GM18868 (cell line): Measurements from ENCODE around the gene NPW.
A peak's percentile ranks its signal among the peaks of the same experiment; 100 is the strongest.

ENCODE experiments used
- ATAC-seq: cut with Tn5 transposase; IDR thresholded peaks from one replicate; pipeline ENCODE4 v1.9.1; 2021; ENCODE audit warnings: mild to moderate bottlenecking, moderate library complexity; ENCODE audit not compliant: unreplicated experiment

NPW gene

DNA sequence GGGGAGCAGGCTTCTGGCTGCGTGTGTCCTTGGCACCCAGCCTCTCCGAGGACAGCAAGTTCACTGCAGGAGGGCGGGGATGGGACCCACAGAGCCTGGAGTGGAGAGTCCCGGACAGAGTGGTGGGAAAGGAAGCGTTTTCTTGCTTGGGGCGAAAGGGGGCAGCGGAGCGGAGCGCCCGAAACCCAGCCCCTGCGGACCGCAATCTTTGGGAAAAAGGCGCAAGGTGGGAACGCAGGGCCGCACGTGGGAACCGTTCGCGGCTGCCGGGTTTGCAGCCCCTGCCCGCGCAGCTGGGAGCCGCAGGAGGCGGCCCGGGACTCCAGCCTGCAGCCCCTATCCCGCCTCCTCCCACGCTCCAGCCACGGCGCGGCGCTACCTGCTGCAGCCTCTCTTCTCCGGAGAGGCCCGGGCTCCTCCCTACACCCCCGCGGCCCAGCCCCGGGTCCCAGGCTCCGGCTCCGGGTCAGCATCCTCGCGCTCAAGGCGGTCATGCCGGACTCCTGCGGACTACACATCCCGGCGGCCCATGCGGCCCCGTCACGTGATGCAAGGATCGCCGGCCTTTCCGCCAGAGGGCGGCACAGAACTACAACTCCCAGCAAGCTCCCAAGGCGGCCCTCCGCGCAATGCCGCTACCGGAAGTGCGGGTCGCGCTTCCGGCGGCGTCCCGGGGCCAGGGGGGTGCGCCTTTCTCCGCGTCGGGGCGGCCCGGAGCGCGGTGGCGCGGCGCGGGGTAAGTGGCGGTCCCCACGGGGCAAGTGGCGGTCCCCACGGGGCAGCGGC lies 27.9 kb downstream of the NPW start, which contains the start of the genes NTHL1 and TSC2:
Gene NTHL1, minus strand, starts transcription at position 505 of the 786 bp plus-strand sequence. Its CDS starts 11 bp downstream, at position 494.
Gene TSC2, plus strand, starts transcription at position 656 of the 786 bp plus-strand sequence. CDS start 631 bp downstream, outside the sequence.
- peak; percentile 87 for ATAC-seq

DNA sequence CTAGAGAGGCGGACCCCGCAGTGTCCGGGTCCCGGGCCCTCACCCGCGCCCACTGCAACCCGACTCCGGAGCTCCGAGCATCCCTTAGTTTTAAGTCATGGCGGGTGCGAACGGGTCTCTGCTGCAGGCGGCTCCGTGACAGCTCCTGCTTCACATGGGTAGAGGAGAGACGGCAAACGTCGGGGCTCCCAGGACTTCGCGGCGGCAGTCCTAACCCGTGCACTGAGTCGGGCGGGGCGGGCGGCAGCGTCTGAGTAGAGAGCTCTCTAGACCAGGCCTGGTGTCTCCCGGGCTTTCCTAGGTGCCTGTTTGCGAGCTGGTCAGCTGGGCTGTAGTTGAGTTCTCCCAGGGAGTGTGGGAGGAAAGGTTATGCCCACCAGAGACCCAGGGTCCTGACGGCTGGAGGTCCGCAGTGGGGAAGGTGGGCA lies 28.5 kb downstream of the NPW start:
- ATAC-seq = no peak

DNA sequence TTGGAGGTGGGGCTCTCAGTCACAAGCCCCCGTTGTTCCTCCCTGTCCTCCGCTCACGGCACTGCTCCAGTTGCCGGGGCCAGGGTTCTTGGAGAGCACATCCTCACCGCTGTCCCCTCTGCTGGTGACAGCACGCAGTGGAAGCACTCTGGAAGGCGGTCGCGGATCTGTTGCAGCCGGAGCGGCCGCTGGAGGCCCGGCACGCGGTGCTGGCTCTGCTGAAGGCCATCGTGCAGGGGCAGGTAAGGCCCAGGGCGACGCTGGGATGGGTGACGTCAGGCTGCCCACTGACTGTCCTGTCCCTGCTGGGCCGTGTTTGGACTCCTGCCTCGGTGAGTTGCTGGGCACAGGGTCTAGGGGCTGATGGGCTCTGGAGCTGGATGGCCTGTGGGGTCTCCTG lies 33.6 kb downstream of the NPW start:
- no peak for ATAC-seq

DNA sequence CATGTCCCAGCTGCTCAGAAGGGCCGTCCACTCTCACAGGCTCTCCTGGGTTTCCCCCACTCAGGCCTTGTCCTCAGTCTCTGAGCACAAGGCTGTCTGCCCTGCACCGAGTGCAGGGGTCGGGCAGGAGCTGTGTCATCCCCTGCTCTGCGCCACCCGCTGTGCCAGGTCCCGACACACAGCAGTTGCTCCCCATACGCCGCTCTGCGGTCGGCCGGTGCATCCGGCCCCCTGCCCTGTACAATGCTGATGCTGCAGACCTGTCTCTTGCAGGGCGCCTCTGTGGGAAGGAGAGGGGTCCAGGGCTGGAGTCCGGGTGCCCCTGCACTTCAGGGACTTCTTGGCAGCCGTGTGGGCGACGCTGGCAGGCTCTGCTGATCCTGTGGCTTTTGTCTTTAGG lies 34.3 kb downstream of the NPW start:
- ATAC-seq = no peak

- ATAC-seq = no peak
Observed at GRCh38 chr16:2054543-2055245, 35.1 kb downstream of the NPW start.

DNA sequence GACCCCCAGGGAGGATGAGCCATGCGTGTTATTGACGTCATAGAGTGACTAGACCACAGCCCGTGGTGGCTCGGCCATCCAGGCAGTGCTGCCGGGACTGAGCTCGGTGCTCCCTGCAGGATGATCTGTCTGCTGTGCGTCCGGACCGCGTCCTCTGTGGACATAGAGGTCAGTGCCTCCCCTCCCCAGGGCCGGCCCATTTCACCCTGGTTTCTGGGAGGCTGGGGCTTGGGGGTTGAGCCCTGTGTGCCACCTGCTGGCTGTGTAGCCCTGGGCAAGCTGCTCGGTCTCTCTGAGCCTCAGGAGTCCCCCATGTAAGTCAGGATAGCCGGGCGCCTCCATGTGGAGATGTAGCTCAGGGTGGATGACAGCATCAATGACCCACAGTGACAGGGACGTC lies 36.5 kb downstream of the NPW start:
- no peak for ATAC-seq

DNA sequence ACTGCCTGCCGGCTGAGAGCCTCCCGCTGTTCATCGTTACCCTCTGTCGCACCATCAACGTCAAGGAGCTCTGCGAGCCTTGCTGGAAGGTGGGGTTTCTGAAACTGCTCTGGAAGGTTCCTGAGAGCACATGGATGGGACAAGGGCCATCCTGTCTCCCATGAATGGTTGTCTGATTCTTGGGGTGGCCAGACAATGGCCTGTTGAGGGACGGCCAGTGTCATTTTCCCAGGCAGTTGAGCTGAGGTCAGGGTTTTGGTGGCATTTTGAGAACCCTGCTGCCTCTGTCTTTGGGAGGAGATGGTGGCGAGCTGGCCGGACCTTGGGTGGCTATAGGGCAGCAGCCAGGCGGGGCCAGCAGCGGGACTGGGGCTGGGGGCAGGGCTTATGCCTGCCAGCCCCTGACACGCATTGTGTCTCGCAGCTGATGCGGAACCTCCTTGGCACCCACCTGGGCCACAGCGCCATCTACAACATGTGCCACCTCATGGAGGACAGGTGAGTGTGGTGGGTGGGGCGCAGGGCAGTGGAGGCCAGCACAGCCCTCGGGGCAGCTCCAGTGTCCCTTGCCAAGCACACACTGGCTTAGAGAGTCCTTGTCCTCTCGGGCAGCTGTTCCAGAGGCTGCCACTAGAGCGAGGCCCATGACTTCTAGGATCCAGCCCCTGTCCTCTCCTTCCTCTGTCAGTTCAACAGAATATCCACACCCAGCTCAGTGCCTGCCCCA lies 37.3 kb downstream of the NPW start:
- ATAC-seq = no peak

- ATAC-seq = no peak
Observed at GRCh38 chr16:2057438-2057837, 37.9 kb downstream of the NPW start.

- no peak for ATAC-seq
Observed at GRCh38 chr16:2058420-2058819, 38.8 kb downstream of the NPW start.

- ATAC-seq = no peak
Observed at GRCh38 chr16:2058872-2059271, 39.3 kb downstream of the NPW start.

GRCh38 chr16:2060346-2060745 lies 40.8 kb downstream of the NPW start:
- no peak for ATAC-seq

DNA sequence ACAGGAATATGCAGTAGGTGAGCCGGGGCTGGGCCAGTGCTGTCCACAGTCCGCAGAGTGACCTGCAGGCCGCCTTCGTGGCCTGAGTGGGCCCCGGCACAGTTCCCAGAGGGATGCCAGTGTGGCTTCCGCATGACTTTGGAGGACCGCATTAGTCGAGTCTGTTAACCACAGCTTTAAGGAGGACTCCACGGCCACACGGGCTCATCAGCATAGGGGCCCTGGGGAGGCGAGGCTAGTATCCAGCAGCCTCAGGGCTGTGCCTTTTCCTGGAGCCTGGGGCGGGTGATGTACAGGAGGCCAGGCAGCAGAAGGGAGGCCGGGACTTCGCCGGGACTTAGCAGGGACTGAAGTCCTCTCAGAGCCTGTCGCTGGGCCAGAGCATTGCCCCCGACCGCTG lies 41.4 kb downstream of the NPW start:
- no peak for ATAC-seq

DNA sequence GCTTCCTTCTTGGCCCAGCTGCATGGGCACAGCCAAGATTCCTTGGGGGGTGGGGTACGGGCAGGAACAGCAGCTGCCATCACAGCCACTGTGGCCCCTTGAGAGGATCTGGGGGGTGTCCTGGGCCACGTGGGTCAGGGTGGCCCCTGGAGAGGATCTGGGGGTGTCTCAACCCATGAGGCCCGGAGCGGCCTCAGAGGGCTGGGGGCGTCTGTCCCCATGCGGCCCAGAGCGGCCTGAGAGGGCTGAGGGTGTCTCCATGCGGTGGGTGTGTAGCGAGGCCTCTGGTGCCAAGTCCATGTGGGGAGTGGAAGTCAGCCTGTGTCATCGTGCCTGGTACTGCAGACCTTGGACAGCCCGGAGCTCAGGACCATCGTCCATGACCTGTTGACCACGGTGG lies 41.9 kb downstream of the NPW start:
- no peak for ATAC-seq

DNA sequence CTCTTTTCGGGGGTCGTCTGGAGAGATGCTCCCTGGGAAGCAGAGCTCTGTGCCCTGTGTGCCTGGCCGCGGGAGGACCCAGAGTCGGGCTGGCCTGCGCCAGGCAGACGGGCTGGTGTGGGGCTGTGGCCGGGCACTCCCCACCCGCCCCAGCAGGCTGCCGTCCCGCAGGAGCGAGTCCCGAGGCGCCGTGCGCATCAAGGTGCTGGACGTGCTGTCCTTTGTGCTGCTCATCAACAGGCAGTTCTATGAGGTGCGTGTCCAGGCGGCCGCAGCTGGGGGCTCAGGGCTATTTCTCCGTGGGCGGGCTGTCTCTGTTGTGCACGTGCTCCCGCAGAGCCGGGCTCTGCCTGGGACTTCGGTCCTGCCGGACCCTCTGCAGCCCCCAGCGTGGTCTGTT lies 43.2 kb downstream of the NPW start:
- ATAC-seq = no peak

DNA sequence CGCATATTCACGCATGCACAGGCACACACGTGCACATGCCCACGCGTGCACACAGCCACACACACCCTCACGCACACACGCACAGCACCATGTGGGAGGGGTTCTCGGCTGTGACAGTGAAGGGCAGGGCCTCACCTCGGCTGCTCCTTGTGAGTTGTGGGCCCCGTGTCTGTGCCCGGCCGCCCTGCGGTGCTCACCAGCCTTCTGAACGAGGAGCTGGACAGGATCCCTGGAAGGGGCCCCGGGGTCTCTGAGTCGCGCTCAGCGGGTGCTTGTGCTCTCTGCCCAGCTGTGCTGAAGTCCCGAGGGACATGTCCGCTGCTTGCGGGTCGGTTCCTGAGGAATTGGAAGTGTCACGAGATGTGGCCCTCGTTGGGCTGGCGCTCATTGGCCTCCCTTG lies 44.3 kb downstream of the NPW start:
- ATAC-seq = no peak

- ATAC-seq = no peak
Observed at GRCh38 chr16:2064368-2064945, 44.9 kb downstream of the NPW start.

DNA sequence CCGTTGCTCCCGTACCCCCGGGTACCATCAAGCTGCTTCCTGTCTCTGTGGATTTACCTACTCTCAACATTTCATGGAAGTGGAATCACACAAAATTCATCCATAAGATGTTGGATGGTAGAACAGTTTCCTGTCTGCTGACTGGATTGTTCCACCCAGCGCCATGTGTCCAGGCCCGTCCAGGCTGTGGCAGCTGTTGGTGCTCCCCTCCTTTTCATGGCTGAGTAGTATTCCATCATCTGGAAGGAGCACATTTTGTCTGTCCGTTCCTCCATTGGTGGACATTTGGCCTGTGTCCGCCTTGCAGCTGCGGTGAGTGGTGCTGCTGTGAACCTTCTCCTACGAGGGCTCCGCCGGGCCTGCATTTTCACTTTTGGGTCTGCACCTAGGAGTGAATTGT lies 46.6 kb downstream of the NPW start:
- ATAC-seq = no peak
